Endothelial cell of umbilical vein (primary cell): Measurements from ENCODE around the gene PAX8. TPM values are rescaled to one million over a fixed set of nuclear protein-coding genes. Genes with fewer than 3 reads are reported as not detected.

Source experiments
- BruUV-seq: library from RNA; stranded (reverse); fragments of 400-500 nt; replicated peaks from 2 replicates; lab custom pipeline; 2021; lab: Mats Ljungman, UMichigan
- CTCF ChIA-PET: fragments of 300-600, 350-600 bp; sonication (Branson Sonifier 250); formaldehyde crosslinking; loops from one replicate; lab custom pipeline; 2021; ENCODE audit warnings: antibody characterized with exemption, inconsistent platforms; lab: Charles Lee
- POLR2A ChIA-PET: fragments of 300-600, 350-600 bp; sonication (Branson Sonifier 250); formaldehyde crosslinking; loops from one replicate; lab custom pipeline; 2021; ENCODE audit warnings: antibody characterized with exemption, inconsistent platforms; lab: Charles Lee
- DNase-seq: peaks from one replicate; pipeline ENCODE4 v3.0.0-alpha.2; 2011; ENCODE audit warnings: low read depth, low spot score
- FAIRE-seq: peaks from 2 replicates; lab custom pipeline; 2011; peaks lifted over from hg19 to GRCh38; lab: Jason Lieb, UNC
- H2AFZ ChIP-seq: 2 replicates; pipeline ENCODE4 v1.6.0; 2012; ENCODE audit warnings: low read depth, low read length, control low read depth, inconsistent platforms
- H3K27ac ChIP-seq: 2 replicates; pipeline ENCODE4 v1.5.1; 2011; ENCODE audit warnings: low read depth, mild to moderate bottlenecking, control low read depth, low read length, moderate library complexity; ENCODE audit not compliant: insufficient read depth
- H3K27me3 ChIP-seq, 2 experiments: 2 replicates each; pipeline versions ENCODE4 v1.6.0 to v1.6.1; 2011; ENCODE audit warnings: low read length in 2 of 2, mixed read lengths in 1 of 2; ENCODE audit not compliant: control insufficient read depth in 2 of 2, insufficient read depth in 2 of 2
- H3K36me3 ChIP-seq, 2 experiments: 2 replicates in 1 of 2; 3 replicates in 1 of 2; pipeline ENCODE4 v1.5.1; 2011; ENCODE audit warnings: low read length in 2 of 2, mild to moderate bottlenecking in 1 of 2, moderate library complexity in 1 of 2; ENCODE audit not compliant: control insufficient read depth in 2 of 2, insufficient read depth in 2 of 2; ENCODE audit errors: extremely low read depth in 1 of 2
- H3K4me1 ChIP-seq: 3 replicates; pipeline ENCODE4 v1.5.1; 2011; ENCODE audit warnings: mild to moderate bottlenecking, low read length; ENCODE audit not compliant: control insufficient read depth, insufficient read depth; ENCODE audit errors: extremely low read depth
- H3K4me2 ChIP-seq: 2 replicates; pipeline ENCODE4 v1.6.1; 2011; ENCODE audit warnings: low read length, control low read depth, mixed read lengths; ENCODE audit not compliant: insufficient read depth
- H3K4me3 ChIP-seq, 3 experiments: fragments of 200-600 bp in 1 of 3; sonication (generic), shearing (Covaris generic) in 1 of 3; replicated peaks in 1 of 3; 2 replicates each; pipeline ENCODE4 v1.5.1; 2011 to 2016; ENCODE audit warnings: control low read depth in 3 of 3, low read length in 3 of 3, mild to moderate bottlenecking in 2 of 3, inconsistent platforms in 1 of 3, low read depth in 1 of 3, moderate library complexity in 1 of 3; ENCODE audit not compliant: insufficient read depth in 1 of 3
- H3K79me2 ChIP-seq: 2 replicates; pipeline ENCODE4 v1.6.0; 2012; ENCODE audit warnings: low read length, inconsistent platforms; ENCODE audit not compliant: control insufficient read depth, insufficient read depth
- H3K9ac ChIP-seq: replicated peaks from 2 replicates; pipeline ENCODE3; 2011; ENCODE audit warnings: low read length, control low read depth; ENCODE audit not compliant: insufficient read depth; ENCODE audit errors: extremely low read depth
- H3K9me1 ChIP-seq: replicated peaks from 3 replicates; pipeline ENCODE4 v1.6.0; 2011; ENCODE audit warnings: mild to moderate bottlenecking, low read length; ENCODE audit not compliant: control insufficient read depth, insufficient read depth; ENCODE audit errors: extremely low read depth
- H3K9me3 ChIP-seq: replicated peaks from 2 replicates; pipeline ENCODE4 v1.5.1; 2012; ENCODE audit warnings: low read length, inconsistent platforms; ENCODE audit not compliant: control insufficient read depth, insufficient read depth
- H4K20me1 ChIP-seq: replicated peaks from 2 replicates; pipeline ENCODE3; 2011; ENCODE audit warnings: mild to moderate bottlenecking, low read length; ENCODE audit not compliant: control insufficient read depth, insufficient read depth; ENCODE audit errors: extremely low read depth
- EZH2 ChIP-seq: IDR thresholded peaks from 2 replicates; pipeline ENCODE4 v1.6.1; 2012; ENCODE audit warnings: borderline replicate concordance, low read depth, mild to moderate bottlenecking, moderate library complexity, low read length, inconsistent platforms; ENCODE audit not compliant: severe bottlenecking
- FOS ChIP-seq: IDR thresholded peaks from 2 replicates; pipeline ENCODE4 v1.6.1; 2011; ENCODE audit warnings: mild to moderate bottlenecking, low read length, moderate library complexity, borderline replicate concordance; ENCODE audit not compliant: insufficient read depth
- GATA2 ChIP-seq: IDR thresholded peaks from 2 replicates; pipeline ENCODE4 v1.7.0; 2011; ENCODE audit warnings: low read depth, mild to moderate bottlenecking, moderate library complexity, mixed read lengths, low read length; ENCODE audit not compliant: insufficient read length, insufficient read depth
- JUN ChIP-seq: IDR thresholded peaks from 2 replicates; pipeline ENCODE4 v1.6.1; 2011; ENCODE audit warnings: borderline replicate concordance, low read depth; ENCODE audit not compliant: insufficient read length, insufficient read depth
- MYC ChIP-seq: IDR thresholded peaks from one replicate; pipeline ENCODE4 v1.6.1; 2011; ENCODE audit warnings: mild to moderate bottlenecking, low read depth, low read length
- POLR2A ChIP-seq: IDR thresholded peaks from 2 replicates; pipeline ENCODE4 v1.6.1; 2012; ENCODE audit warnings: low read depth, mild to moderate bottlenecking, control low read depth, low read length
- POLR2AphosphoS5 ChIP-seq: IDR thresholded peaks from 2 replicates; pipeline ENCODE4 v1.6.1; 2012; ENCODE audit warnings: low read depth, mild to moderate bottlenecking, control low read depth, low read length, moderate library complexity; ENCODE audit not compliant: insufficient read depth
- dilution Hi-C: fragments of 300-500 bp; cut with MboI; formaldehyde crosslinking; loops from one replicate; pipeline ENCODE4 v1.15.0; 2019; ENCODE audit warnings: low sequenced_read_pairs; ENCODE audit not compliant: extremely low pct_ligation_motif_present
- intact Hi-C: fragments of 100-400 bp; cut with micrococcal nuclease; formaldehyde crosslinking; loops from one replicate; pipeline ENCODE4 v1.10.0; 2022
- polyA plus RNA-seq, 4 experiments: library from polyadenylated mRNA; depleted of rRNA in 3 of 4; stranded (reverse) in 3 of 4; unstranded in 1 of 4; fragments of >200 nt; gene quantifications; 2 replicates each; pipeline versions ENCODE4 v1.2.1 to v1.2.3, GENCODE V29; 2011 to 2012; ENCODE audit warnings: missing spikeins in 1 of 4
- total RNA-seq: library from RNA; stranded (reverse); gene quantifications from 2 replicates; pipeline ENCODE4 v1.2.3, GENCODE V29; 2021
- TF ChIP-seq, protein P1 (sequence below): IDR thresholded peaks from 2 replicates; pipeline ENCODE4 v1.6.1; 2011; ENCODE audit not compliant: insufficient read depth, insufficient read length
- TF ChIP-seq, protein P2 (sequence below), 2 donors: IDR thresholded peaks; 1 replicate in 1 of 2; 2 replicates in 1 of 2; pipeline ENCODE4 v1.5.1; 2011; ENCODE audit warnings: low read length in 2 of 2, mild to moderate bottlenecking in 2 of 2, moderate library complexity in 2 of 2, control low read depth in 1 of 2, inconsistent platforms in 1 of 2, low read depth in 1 of 2; ENCODE audit not compliant: insufficient read depth in 1 of 2; ENCODE audit errors: extremely low read depth in 1 of 2

The PAX8 gene
- total and polyA plus RNA-seq, 2 donors (not counting 3 experiments of a cell fraction or from before 2014, with no cell fraction given): 0.22 to 0.62 TPM

- Histone ChIP-seq H2AFZ (no peak overlapping the region), H3K4me1 (no peaks in the 10 kb centered on the region), H4K20me1 (no peaks in the 10 kb centered on the region), H3K27me3 (peaks cover 0 to 3% of the 10 kb centered on the region in 2 experiments), H3K79me2 (no peaks in the 10 kb centered on the region), H3K27ac (no peak overlapping the region), H3K9me3 (no peaks in the 10 kb centered on the region), H3K4me2 (no peak overlapping the region), H3K4me3 (no peak overlapping the region), H3K9ac (no peak overlapping the region), H3K36me3 (no peaks in the 10 kb centered on the region), H3K9me1 (no peaks in the 10 kb centered on the region)
- no peak for FAIRE-seq
- POLR2A ChIA-PET: no interaction called here
- no peak for TF ChIP-seq FOS
- TF ChIP-seq JUN: no peak
- TF ChIP-seq, protein P1, sequence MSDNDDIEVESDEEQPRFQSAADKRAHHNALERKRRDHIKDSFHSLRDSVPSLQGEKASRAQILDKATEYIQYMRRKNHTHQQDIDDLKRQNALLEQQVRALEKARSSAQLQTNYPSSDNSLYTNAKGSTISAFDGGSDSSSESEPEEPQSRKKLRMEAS: no peak
- TF ChIP-seq POLR2AphosphoS5: no peak
- TF ChIP-seq GATA2: no peak
- no peak for TF ChIP-seq EZH2
- TF ChIP-seq POLR2A: no peak
- TF ChIP-seq MYC: no peak
- TF ChIP-seq, protein P2, sequence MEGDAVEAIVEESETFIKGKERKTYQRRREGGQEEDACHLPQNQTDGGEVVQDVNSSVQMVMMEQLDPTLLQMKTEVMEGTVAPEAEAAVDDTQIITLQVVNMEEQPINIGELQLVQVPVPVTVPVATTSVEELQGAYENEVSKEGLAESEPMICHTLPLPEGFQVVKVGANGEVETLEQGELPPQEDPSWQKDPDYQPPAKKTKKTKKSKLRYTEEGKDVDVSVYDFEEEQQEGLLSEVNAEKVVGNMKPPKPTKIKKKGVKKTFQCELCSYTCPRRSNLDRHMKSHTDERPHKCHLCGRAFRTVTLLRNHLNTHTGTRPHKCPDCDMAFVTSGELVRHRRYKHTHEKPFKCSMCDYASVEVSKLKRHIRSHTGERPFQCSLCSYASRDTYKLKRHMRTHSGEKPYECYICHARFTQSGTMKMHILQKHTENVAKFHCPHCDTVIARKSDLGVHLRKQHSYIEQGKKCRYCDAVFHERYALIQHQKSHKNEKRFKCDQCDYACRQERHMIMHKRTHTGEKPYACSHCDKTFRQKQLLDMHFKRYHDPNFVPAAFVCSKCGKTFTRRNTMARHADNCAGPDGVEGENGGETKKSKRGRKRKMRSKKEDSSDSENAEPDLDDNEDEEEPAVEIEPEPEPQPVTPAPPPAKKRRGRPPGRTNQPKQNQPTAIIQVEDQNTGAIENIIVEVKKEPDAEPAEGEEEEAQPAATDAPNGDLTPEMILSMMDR (IDR thresholded peaks at IDR 0.05; ENCODE audit: extremely low read depth in 1 of 2, insufficient read depth in 1 of 2, low read depth in 1 of 2, low read length in 2 of 2): no peak
- DNase-seq: no peak
- CTCF ChIA-PET: no interaction called here
- BruUV-seq: no TSS peak
- dilution Hi-C loops: no loop called here
- intact Hi-C loops: no loop called here
Measured at GRCh38 chr2:113209646-113210171, 69.0 kb downstream of the PAX8 start.
